GM12874 (cell line): ENCODE data around the gene PIP5K1C.

Source experiments
- CTCF ChIP-seq: IDR thresholded peaks from 2 replicates; pipeline ENCODE4 v1.5.1; 2011; ENCODE audit warnings: low read depth, mild to moderate bottlenecking, control low read depth, low read length, moderate library complexity; ENCODE audit not compliant: insufficient read depth

Gene PIP5K1C

GRCh38 chr19:3621689-3622088, 78.6 kb downstream of the PIP5K1C start:
- TF ChIP-seq CTCF, result no peak

GRCh38 chr19:3620817-3621547, 79.3 kb downstream of the PIP5K1C start:
- TF ChIP-seq CTCF, result no peak

GRCh38 chr19:3620145-3620816, 80.0 kb downstream of the PIP5K1C start:
- TF ChIP-seq CTCF, result no peak

GRCh38 chr19:3619631-3620012, 80.6 kb downstream of the PIP5K1C start:
- TF ChIP-seq CTCF, result no peak

DNA sequence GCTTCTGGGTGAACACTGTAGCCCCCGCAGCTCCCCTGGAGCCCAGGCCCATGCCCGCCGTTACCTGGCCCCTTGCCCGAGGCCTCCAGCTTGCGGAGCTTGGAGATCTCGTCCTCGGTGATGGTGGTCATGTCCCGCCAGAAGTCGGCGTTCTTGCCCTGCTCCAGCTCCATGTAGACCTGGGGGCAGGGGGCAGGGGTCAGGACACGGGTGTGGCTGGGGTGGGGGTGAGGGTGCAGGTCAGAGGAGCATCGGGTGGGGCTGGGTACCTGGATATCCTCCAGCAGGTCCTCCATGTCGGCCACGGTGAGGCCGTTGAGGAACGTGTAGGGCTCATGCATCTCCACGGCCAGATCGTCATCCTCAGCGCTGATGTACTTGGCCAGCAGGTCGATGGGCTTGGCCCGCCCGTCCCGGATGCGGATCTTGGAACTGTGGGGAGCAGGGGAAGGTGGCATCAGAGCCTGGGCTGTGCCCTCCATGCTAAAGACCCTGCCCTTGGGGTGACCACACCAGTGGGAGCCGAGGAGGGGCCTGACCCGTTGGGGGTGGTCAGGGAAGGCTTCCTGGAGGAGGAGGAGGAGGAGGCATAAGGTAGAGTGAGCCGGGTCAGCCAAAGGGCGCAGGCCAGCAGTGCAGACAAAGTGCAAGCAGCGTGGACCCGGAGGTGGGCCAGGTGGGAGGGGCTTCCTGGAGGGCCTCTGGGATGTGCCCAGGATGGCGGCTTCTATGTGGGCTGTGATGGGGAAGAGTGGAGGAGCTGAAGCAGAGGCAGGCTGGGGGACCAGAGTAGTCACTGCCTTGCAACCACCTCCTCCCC, 81.2 kb downstream of the PIP5K1C start:
- TF ChIP-seq CTCF, result no peak

DNA sequence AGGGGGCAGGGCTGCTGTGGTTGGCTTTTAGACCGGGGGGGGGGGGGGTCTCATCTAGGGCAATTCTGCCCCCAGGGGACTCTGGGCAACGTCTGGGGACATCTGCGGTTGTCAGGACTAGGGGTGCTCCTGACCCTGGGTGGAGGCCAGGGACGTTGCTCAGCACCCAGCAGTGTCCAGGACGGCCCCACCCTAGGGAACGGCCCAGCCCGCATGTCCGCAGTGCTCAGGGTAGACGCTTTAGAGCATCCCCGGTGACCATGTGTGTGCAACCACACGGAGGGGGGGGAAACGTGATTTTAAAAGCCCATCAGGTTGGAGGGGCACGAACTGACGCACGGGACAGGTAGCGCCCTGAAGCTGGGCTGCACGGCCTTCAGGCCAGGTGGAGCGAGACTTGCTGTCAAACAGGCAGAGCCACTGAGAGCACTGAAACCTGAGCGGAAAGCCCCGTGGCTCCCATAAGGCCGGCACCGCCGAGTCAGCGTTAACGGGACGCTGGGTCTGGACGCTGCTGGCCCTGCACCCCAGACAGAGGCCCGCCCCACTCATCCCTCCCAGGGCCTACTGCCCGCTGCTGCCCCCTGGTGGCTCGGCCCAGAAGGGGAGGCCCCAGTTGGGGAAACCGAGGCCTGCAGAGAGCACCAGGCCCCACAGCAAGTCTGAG, 82.0 kb downstream of the PIP5K1C start:
- peak; percentile 98 for TF ChIP-seq CTCF

DNA sequence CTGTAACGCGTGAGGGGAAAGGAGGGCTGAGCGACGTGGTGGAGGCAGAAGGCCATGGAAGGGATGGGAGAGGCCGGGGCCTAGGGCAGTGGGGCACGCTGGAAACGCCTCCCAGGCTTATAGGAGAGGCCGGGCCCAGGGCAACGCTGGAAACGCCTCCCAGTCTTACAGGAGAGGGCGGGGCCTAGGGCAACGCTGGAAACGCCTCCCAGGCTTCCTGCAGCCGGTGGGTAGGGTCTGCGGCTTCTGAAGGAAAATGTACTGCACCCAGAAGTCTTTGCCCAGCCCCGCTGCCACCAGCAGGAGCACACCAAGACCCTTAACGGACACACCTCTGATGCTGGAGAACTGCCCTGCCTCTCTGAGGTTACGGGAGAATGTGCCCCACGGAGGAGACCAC, 82.8 kb downstream of the PIP5K1C start:
- no peak for TF ChIP-seq CTCF
